Testis (tissue), 3 donors: ENCODE data around the gene TOLLIP. TPM values are rescaled to one million over a fixed set of nuclear protein-coding genes. Genes with fewer than 3 reads are reported as not detected.

ENCODE experiments used
- DNase-seq: peaks from one replicate; pipeline ENCODE4 v3.0.0-alpha.2; 2019
- H3K27ac ChIP-seq, 2 donors: fragments of 200-600 bp; sonication (generic); one replicate each; pipeline ENCODE4 v1.5.1; 2019
- H3K27me3 ChIP-seq: fragments of 200-600 bp; sonication (generic); one replicate; pipeline ENCODE4 v1.5.1; 2019
- H3K36me3 ChIP-seq: fragments of 200-600 bp; sonication (generic); one replicate; pipeline ENCODE4 v1.5.1; 2017; ENCODE audit warnings: low read depth; ENCODE audit errors: missing control alignments
- H3K4me1 ChIP-seq: fragments of 200-600 bp; sonication (generic); one replicate; pipeline ENCODE4 v1.5.1; 2019
- H3K4me3 ChIP-seq, 2 donors: fragments of 200-600 bp; sonication (generic); one replicate each; pipeline ENCODE4 v1.5.1; 2017 to 2019
- H3K9me3 ChIP-seq: fragments of 200-600 bp; sonication (generic); one replicate; pipeline ENCODE4 v1.5.1; 2017
- POLR2A ChIP-seq: fragments of 450-650 bp; IDR thresholded peaks from one replicate; pipeline ENCODE4 v1.6.1; 2017; ENCODE audit warnings: antibody characterized with exemption, mild to moderate bottlenecking, moderate library complexity
- WGBS, 2 donors: methylation state at CpG; one replicate each; pipeline ENCODE4 v1.1.5; 2018; 5-methylcytosine and 5-hydroxymethylcytosine counted together
- intact Hi-C: fragments of 100-400 bp; cut with DNase I; formaldehyde crosslinking; loops from one replicate; pipeline ENCODE4 v1.15.1; 2023; ENCODE audit warnings: low total_unique reads
- polyA plus RNA-seq: library from polyadenylated mRNA; stranded (reverse); fragments of 350-450 nt; fragmentation: Illumina TruSeq; extraction: RNeasy Lipid Tissue Mini Kit (QIAGEN cat#74804); gene quantifications from one replicate; pipeline ENCODE4 v1.2.3, GENCODE V29; 2014; ENCODE audit warnings: low read depth, low replicate concordance; ENCODE audit not compliant: insufficient read depth
- total RNA-seq, 2 donors: library from RNA; depleted of rRNA; stranded (reverse); fragments of >200 nt; gene quantifications; one replicate each; pipeline ENCODE4 v1.2.3, GENCODE V29; 2016
- TF ChIP-seq, protein P1 (sequence below), 3 experiments: fragments of 450-650 bp in 2 of 3; fragments of 200-600 bp in 1 of 3; sonication (generic) in 1 of 3; IDR thresholded peaks; one replicate each; pipeline ENCODE4 v1.5.1; 2016 to 2019; ENCODE audit warnings: antibody characterized with exemption in 3 of 3, mild to moderate bottlenecking in 2 of 3, moderate library complexity in 1 of 3

TOLLIP gene
- total and polyA plus RNA-seq, 3 donors from 2014 or later, result 185 to 220 (median 197) TPM

DNA sequence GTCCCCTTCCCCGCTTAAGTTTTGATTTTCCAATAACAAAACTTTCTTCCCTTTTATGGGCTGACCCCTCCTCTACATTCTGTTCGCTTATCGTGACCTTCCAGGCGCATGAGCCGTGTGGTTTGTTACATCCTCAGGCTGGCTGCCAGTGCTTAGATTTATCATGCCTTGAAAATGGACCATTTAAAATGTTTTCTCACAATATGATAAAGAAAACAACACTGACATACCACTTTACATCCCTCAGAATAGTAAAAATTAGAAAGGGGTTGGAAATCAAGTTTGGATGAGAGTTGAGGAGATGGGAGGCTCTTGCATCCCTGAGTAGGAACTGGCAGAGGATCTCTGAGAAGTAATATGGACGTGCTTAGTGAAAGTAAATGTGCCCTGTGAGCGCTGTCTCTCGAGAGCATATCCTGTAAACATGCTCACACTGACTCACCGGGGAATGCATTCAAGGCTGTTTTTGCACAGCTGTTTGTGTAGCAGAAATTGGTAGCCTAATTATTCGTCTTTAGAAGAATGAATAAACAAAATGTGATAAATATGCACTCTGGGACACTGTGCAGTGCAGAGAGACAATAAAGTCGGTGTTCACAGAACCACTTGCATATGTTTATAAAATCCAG is 17.1 kb upstream of the TOLLIP start:
- H3K4me1 ChIP-seq, result no peaks in the 10 kb centered on the region
- no peaks in the 10 kb centered on the region for H3K36me3 ChIP-seq
- TF ChIP-seq, protein P1, sequence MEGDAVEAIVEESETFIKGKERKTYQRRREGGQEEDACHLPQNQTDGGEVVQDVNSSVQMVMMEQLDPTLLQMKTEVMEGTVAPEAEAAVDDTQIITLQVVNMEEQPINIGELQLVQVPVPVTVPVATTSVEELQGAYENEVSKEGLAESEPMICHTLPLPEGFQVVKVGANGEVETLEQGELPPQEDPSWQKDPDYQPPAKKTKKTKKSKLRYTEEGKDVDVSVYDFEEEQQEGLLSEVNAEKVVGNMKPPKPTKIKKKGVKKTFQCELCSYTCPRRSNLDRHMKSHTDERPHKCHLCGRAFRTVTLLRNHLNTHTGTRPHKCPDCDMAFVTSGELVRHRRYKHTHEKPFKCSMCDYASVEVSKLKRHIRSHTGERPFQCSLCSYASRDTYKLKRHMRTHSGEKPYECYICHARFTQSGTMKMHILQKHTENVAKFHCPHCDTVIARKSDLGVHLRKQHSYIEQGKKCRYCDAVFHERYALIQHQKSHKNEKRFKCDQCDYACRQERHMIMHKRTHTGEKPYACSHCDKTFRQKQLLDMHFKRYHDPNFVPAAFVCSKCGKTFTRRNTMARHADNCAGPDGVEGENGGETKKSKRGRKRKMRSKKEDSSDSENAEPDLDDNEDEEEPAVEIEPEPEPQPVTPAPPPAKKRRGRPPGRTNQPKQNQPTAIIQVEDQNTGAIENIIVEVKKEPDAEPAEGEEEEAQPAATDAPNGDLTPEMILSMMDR (IDR thresholded peaks at IDR 0.05), result no peak
- no peak for TF ChIP-seq POLR2A
- WGBS, 2 donors, result 59 to 63% methylated on average over 11 of the region's 11 CpGs
- H3K4me3 ChIP-seq, result no peak overlapping the region
- no peaks in the 10 kb centered on the region for H3K9me3 ChIP-seq
- no peak overlapping the region for H3K27ac ChIP-seq
- H3K27me3 ChIP-seq, result no peaks in the 10 kb centered on the region
- intact Hi-C loops, result no loop called here
- DNase-seq, result no peak

DNA sequence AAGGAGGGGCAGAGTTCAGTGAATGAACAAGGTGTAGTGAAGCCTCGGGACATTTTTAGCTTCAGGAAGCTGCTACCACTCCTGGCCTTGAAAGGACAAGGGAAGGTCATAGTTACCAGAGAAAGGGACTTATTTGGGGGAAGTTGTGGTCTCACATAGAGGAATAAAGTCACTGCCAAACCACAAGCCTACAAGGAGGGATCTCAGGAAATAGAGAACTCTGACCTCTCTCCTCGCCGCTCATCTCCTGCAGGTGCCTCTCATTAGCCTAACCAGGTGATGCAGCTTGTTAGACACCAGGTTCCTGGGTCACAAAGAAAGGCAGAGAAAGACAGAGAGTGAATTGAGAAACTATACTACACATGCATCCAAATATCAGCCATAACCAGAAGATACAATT is 14.3 kb upstream of the TOLLIP start:
- no peaks in the 10 kb centered on the region for H3K36me3 ChIP-seq
- no peak for TF ChIP-seq POLR2A
- TF ChIP-seq, protein P1 (IDR thresholded peaks at IDR 0.05), result no peak
- peaks cover 3% of the 10 kb centered on the region for H3K27me3 ChIP-seq
- H3K27ac ChIP-seq, result no peak overlapping the region
- intact Hi-C loops, result no loop called here
- no peak overlapping the region for H3K4me3 ChIP-seq
- 77 to 81% methylated on average over 3 of the region's 3 CpGs for WGBS, 2 donors
- no peaks in the 10 kb centered on the region for H3K4me1 ChIP-seq
- no peak for DNase-seq
- no peaks in the 10 kb centered on the region for H3K9me3 ChIP-seq

DNA sequence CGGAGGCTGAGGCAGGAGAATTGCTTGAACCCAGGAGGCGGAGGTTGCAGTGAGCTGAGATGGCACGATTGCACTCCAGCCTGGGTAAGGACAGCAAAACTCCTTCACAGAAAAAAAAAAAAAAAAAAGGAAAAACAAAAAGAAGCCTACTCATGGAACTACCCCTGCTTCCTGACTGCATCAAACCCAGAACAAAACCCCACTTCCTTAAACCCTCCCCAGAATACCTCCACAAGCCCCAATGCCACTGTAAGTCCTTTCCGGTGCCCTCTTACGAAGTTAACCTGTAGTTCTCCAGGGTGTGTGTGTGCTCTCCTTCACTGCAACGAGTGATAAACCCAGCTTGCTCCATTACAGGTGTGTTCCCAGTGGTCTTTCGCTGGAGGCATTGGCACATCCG is 8.6 kb upstream of the TOLLIP start:
- H3K9me3 ChIP-seq, result no peaks in the 10 kb centered on the region
- no peak overlapping the region for H3K4me3 ChIP-seq
- intact Hi-C loops, result loop anchor here (10.0 kb wide), 1 partner anchor 67 kb away; the partner anchor contains the start of gene BRSK2
- H3K27ac ChIP-seq, result no peak overlapping the region
- no peaks in the 10 kb centered on the region for H3K4me1 ChIP-seq
- H3K27me3 ChIP-seq, result peaks cover 3% of the 10 kb centered on the region
- WGBS, 2 donors, result 86 to 90% methylated on average over 8 of the region's 8 CpGs
- no peaks in the 10 kb centered on the region for H3K36me3 ChIP-seq
- TF ChIP-seq POLR2A, result no peak
- TF ChIP-seq, protein P1 (IDR thresholded peaks at IDR 0.05), result no peak
- DNase-seq, result no peak

DNA sequence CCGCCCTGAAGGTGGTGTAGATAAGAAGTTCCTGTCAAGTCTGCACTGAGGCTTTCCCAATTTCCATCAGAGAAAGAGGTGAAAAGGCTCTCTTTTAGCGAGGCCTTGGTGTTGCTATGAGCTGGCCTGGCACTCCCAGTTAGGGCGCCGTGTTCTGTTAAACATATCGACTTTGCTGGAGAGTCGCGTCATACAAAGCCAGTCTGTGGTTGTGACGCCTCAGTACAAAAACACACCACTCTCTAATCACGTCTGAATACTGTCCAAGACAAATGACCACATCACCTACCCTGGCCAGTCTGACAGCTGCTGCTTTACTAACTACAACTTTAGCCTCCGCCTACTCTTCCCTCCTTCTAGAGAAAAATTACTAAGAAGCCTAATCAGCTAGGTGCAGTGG is 8.0 kb upstream of the TOLLIP start:
- no peaks in the 10 kb centered on the region for H3K36me3 ChIP-seq
- intact Hi-C loops, result loop anchor here (10.0 kb wide), 1 partner anchor 67 kb away; the partner anchor contains the start of gene BRSK2
- WGBS, 2 donors, result 95 to 96% methylated on average over 10 of the region's 10 CpGs
- H3K4me1 ChIP-seq, result no peaks in the 10 kb centered on the region
- DNase-seq, result no peak
- H3K27me3 ChIP-seq, result peaks cover 3% of the 10 kb centered on the region
- TF ChIP-seq, protein P1 (IDR thresholded peaks at IDR 0.05), result no peak
- TF ChIP-seq POLR2A, result no peak
- H3K4me3 ChIP-seq, result no peak overlapping the region
- H3K27ac ChIP-seq, result no peak overlapping the region
- no peaks in the 10 kb centered on the region for H3K9me3 ChIP-seq
